Activated naive CD8-positive, alpha-beta T cell treated with anti-CD3 and anti-CD28 coated beads for 36 hours (primary cell): ENCODE data around the gene CALD1. TPM values are rescaled to one million over a fixed set of nuclear protein-coding genes. Genes with fewer than 3 reads are reported as not detected.
A peak's percentile ranks its signal among the peaks of the same experiment; 100 is the strongest.

Source experiments
- DNase-seq: peaks from one replicate; pipeline ENCODE4 v3.0.0; 2021
- H3K27ac Mint-ChIP-seq: one replicate; pipeline ENCODE4 v1.8.0; 2022; ENCODE audit warnings: mild to moderate bottlenecking, moderate library complexity, mixed read lengths
- H3K27me3 Mint-ChIP-seq: one replicate; pipeline ENCODE4 v1.8.0; 2022; ENCODE audit warnings: mild to moderate bottlenecking, mixed read lengths
- H3K36me3 Mint-ChIP-seq: one replicate; pipeline ENCODE4 v1.8.0; 2021; ENCODE audit warnings: mild to moderate bottlenecking, mixed read lengths
- H3K4me1 Mint-ChIP-seq: one replicate; pipeline ENCODE4 v1.8.0; 2021; ENCODE audit warnings: mixed read lengths
- H3K4me3 Mint-ChIP-seq: one replicate; pipeline ENCODE4 v1.8.0; 2022; ENCODE audit warnings: mild to moderate bottlenecking, moderate library complexity, mixed read lengths
- H3K9me3 Mint-ChIP-seq: one replicate; pipeline ENCODE4 v1.8.0; 2022; ENCODE audit warnings: mixed read lengths
- total RNA-seq, 2 experiments: library from RNA; stranded (reverse); gene quantifications; one replicate each; pipeline ENCODE4 v1.2.3, GENCODE V29; 2021

Gene CALD1
- total RNA-seq, 2 experiments from 2014 or later: 1.1 TPM

GRCh38 chr7:134845461-134845860 lies 66.0 kb downstream of the CALD1 start:
- Mint-ChIP-seq H3K27me3 (no peaks in the 10 kb centered on the region), H3K4me1 (peaks cover 17% of the 10 kb centered on the region), H3K36me3 (peaks cover 2% of the 10 kb centered on the region), H3K9me3 (no peaks in the 10 kb centered on the region), H3K27ac (no peak overlapping the region), H3K4me3 (no peak overlapping the region)
- DNase-seq: no peak

GRCh38 chr7:134847851-134848588 lies 68.6 kb downstream of the CALD1 start:
- H3K36me3 Mint-ChIP-seq: peaks cover 2% of the 10 kb centered on the region
- no peaks in the 10 kb centered on the region for H3K27me3 Mint-ChIP-seq
- H3K4me1 Mint-ChIP-seq: peaks cover 26% of the 10 kb centered on the region
- H3K4me3 Mint-ChIP-seq: no peak overlapping the region
- H3K27ac Mint-ChIP-seq: no peak overlapping the region
- H3K9me3 Mint-ChIP-seq: peaks cover 5% of the 10 kb centered on the region
- DNase-seq: no peak

GRCh38 chr7:134850066-134850465 lies 70.6 kb downstream of the CALD1 start:
- H3K9me3 Mint-ChIP-seq: peaks cover 10% of the 10 kb centered on the region
- H3K36me3 Mint-ChIP-seq: peaks cover 6% of the 10 kb centered on the region
- H3K27ac Mint-ChIP-seq: no peak overlapping the region
- H3K4me3 Mint-ChIP-seq: no peak overlapping the region
- peaks cover 29% of the 10 kb centered on the region for H3K4me1 Mint-ChIP-seq
- DNase-seq: no peak
- no peaks in the 10 kb centered on the region for H3K27me3 Mint-ChIP-seq

- no peak overlapping the region for H3K4me3 Mint-ChIP-seq
- H3K27me3 Mint-ChIP-seq: no peaks in the 10 kb centered on the region
- no peak overlapping the region for H3K27ac Mint-ChIP-seq
- peaks cover 30% of the 10 kb centered on the region for H3K4me1 Mint-ChIP-seq
- H3K36me3 Mint-ChIP-seq: peaks cover 10% of the 10 kb centered on the region
- DNase-seq: no peak
- H3K9me3 Mint-ChIP-seq: peaks cover 11% of the 10 kb centered on the region
Observed at GRCh38 chr7:134851141-134851540, 71.7 kb downstream of the CALD1 start.

GRCh38 chr7:134852625-134853024 lies 73.2 kb downstream of the CALD1 start:
- no peaks in the 10 kb centered on the region for H3K27me3 Mint-ChIP-seq
- peaks cover 11% of the 10 kb centered on the region for H3K9me3 Mint-ChIP-seq
- H3K36me3 Mint-ChIP-seq: peaks cover 11% of the 10 kb centered on the region
- H3K27ac Mint-ChIP-seq: no peak overlapping the region
- no peak overlapping the region for H3K4me3 Mint-ChIP-seq
- no peak for DNase-seq
- H3K4me1 Mint-ChIP-seq: peaks cover 36% of the 10 kb centered on the region

- peaks cover 17% of the 10 kb centered on the region for H3K36me3 Mint-ChIP-seq
- no peaks in the 10 kb centered on the region for H3K27me3 Mint-ChIP-seq
- H3K9me3 Mint-ChIP-seq: peaks cover 14% of the 10 kb centered on the region
- no peak overlapping the region for H3K4me3 Mint-ChIP-seq
- no peak for DNase-seq
- H3K27ac Mint-ChIP-seq: peak overlapping the region; percentile 40
- peaks cover 36% of the 10 kb centered on the region for H3K4me1 Mint-ChIP-seq
Observed at GRCh38 chr7:134854816-134855215, 75.4 kb downstream of the CALD1 start.

GRCh38 chr7:134855442-134855841 lies 76.0 kb downstream of the CALD1 start:
- Mint-ChIP-seq H3K4me3 (no peak overlapping the region), H3K36me3 (peaks cover 19% of the 10 kb centered on the region), H3K9me3 (peaks cover 14% of the 10 kb centered on the region), H3K27ac (peak overlapping the region; percentile 49), H3K27me3 (no peaks in the 10 kb centered on the region), H3K4me1 (peaks cover 31% of the 10 kb centered on the region)
- DNase-seq: no peak

GRCh38 chr7:134856091-134856490 lies 76.7 kb downstream of the CALD1 start:
- Mint-ChIP-seq H3K4me1 (peaks cover 24% of the 10 kb centered on the region), H3K36me3 (peaks cover 23% of the 10 kb centered on the region), H3K27ac (peak overlapping the region; percentile 49), H3K4me3 (no peak overlapping the region), H3K27me3 (no peaks in the 10 kb centered on the region), H3K9me3 (peaks cover 9% of the 10 kb centered on the region)
- DNase-seq: no peak

- H3K36me3 Mint-ChIP-seq: peaks cover 26% of the 10 kb centered on the region
- peaks cover 9% of the 10 kb centered on the region for H3K9me3 Mint-ChIP-seq
- no peak overlapping the region for H3K4me3 Mint-ChIP-seq
- peak overlapping the region; percentile 49 for H3K27ac Mint-ChIP-seq
- no peak for DNase-seq
- H3K4me1 Mint-ChIP-seq: peaks cover 22% of the 10 kb centered on the region
- H3K27me3 Mint-ChIP-seq: no peaks in the 10 kb centered on the region
Observed at GRCh38 chr7:134856691-134857090, 77.3 kb downstream of the CALD1 start.

GRCh38 chr7:134857958-134858357 lies 78.5 kb downstream of the CALD1 start:
- H3K4me3 Mint-ChIP-seq: no peak overlapping the region
- H3K4me1 Mint-ChIP-seq: peaks cover 22% of the 10 kb centered on the region
- no peaks in the 10 kb centered on the region for H3K27me3 Mint-ChIP-seq
- no peak for DNase-seq
- H3K9me3 Mint-ChIP-seq: peaks cover 9% of the 10 kb centered on the region
- H3K27ac Mint-ChIP-seq: no peak overlapping the region
- peaks cover 29% of the 10 kb centered on the region for H3K36me3 Mint-ChIP-seq

GRCh38 chr7:134859783-134860182 lies 80.3 kb downstream of the CALD1 start:
- H3K27me3 Mint-ChIP-seq: no peaks in the 10 kb centered on the region
- peaks cover 24% of the 10 kb centered on the region for H3K4me1 Mint-ChIP-seq
- no peak for DNase-seq

GRCh38 chr7:134865001-134865845 lies 85.8 kb downstream of the CALD1 start:
- H3K27me3 Mint-ChIP-seq: no peaks in the 10 kb centered on the region
- DNase-seq: peak; percentile 45
- H3K4me3 Mint-ChIP-seq: peak overlapping the region; percentile 50
- peaks cover 9% of the 10 kb centered on the region for H3K36me3 Mint-ChIP-seq
- H3K9me3 Mint-ChIP-seq: no peaks in the 10 kb centered on the region
- peaks cover 23% of the 10 kb centered on the region for H3K4me1 Mint-ChIP-seq
- H3K27ac Mint-ChIP-seq: peak overlapping the region; percentile 81

More at GRCh38 chr7:134859783-134860182, 80.3 kb downstream of the CALD1 start:
- H3K9me3 Mint-ChIP-seq: peaks cover 7% of the 10 kb centered on the region
- H3K27ac Mint-ChIP-seq: no peak overlapping the region
- H3K36me3 Mint-ChIP-seq: peaks cover 27% of the 10 kb centered on the region
- no peak overlapping the region for H3K4me3 Mint-ChIP-seq

- Mint-ChIP-seq H3K27ac (no peak overlapping the region), H3K27me3 (no peaks in the 10 kb centered on the region), H3K4me1 (peaks cover 23% of the 10 kb centered on the region), H3K4me3 (no peak overlapping the region), H3K36me3 (peaks cover 4% of the 10 kb centered on the region), H3K9me3 (no peaks in the 10 kb centered on the region)
- DNase-seq: no peak
Observed at GRCh38 chr7:134866617-134867016, 87.2 kb downstream of the CALD1 start.

GRCh38 chr7:134870156-134870555 lies 90.7 kb downstream of the CALD1 start:
- DNase-seq: no peak
- Mint-ChIP-seq H3K4me1 (peaks cover 20% of the 10 kb centered on the region), H3K9me3 (no peaks in the 10 kb centered on the region)

GRCh38 chr7:134870781-134871180 lies 91.3 kb downstream of the CALD1 start:
- Mint-ChIP-seq H3K27ac (no peak overlapping the region), H3K4me3 (no peak overlapping the region), H3K9me3 (no peaks in the 10 kb centered on the region), H3K4me1 (peaks cover 13% of the 10 kb centered on the region), H3K27me3 (peaks cover 4% of the 10 kb centered on the region), H3K36me3 (no peaks in the 10 kb centered on the region)
- no peak for DNase-seq

More at GRCh38 chr7:134870156-134870555, 90.7 kb downstream of the CALD1 start:
- no peaks in the 10 kb centered on the region for H3K36me3 Mint-ChIP-seq
- no peak overlapping the region for H3K4me3 Mint-ChIP-seq
- no peak overlapping the region for H3K27ac Mint-ChIP-seq
- H3K27me3 Mint-ChIP-seq: peaks cover 4% of the 10 kb centered on the region
